ENCODE measurements around the gene CAPZB.

CAPZB gene

DNA sequence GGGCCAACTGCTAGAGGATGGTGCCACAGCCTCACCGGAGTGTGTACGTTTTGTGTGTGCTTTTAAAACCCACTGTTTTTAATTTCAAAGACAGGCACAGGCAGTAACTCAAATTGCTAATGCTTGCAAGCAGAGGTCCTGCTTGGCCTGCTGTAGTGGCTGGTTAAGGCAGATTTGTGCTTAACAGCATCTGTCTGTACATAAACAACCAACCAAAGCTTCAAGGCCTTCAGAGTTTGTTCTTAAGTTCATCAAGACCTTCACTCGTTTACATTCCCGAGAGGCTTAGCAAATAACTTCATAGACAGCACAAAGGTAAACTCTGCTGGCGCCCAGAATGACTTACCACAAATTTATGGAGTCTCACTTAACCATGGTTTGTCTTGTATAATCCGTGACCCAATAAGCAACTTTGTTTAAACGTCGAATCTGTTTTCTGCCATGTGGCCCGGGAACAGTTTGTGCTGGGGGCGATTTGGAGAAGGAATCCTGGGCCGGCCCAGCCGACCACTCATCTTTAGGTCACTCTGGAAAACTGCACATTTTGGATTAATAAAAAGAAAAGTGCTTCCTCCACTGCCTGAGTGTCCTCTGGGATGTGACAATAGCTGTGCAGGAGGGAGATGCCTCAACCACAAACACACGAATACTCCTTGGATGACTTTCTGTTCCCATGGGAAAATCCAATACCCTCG lies 58.1 kb downstream of the CAPZB start:
- no peaks in the 10 kb centered on the region for H3K9me3 ChIP-seq (ENCODE audit: control insufficient read depth in 2 of 2, low read length in 2 of 2)
- H3K9ac ChIP-seq (ENCODE audit: low read length in 2 of 2) = peak overlapping the region; percentile 47 to 66
- H3K27ac ChIP-seq (ENCODE audit: low read length) = peak overlapping the region; percentile 96
- peak overlapping the region in 1 of 2 donors; percentile 54 for H3K4me3 ChIP-seq (ENCODE audit: low read length in 2 of 2)
- no peaks in the 10 kb centered on the region for H3K36me3 ChIP-seq (ENCODE audit: control insufficient read depth in 2 of 2, insufficient read depth in 2 of 2, low read length in 2 of 2)
- H3K4me1 ChIP-seq (ENCODE audit: control insufficient read depth, insufficient read depth, low read length) = peaks cover 78% of the 10 kb centered on the region
- H3K27me3 ChIP-seq (ENCODE audit: control insufficient read depth in 1 of 2, insufficient read depth in 2 of 2, low read length in 2 of 2) = no peaks in the 10 kb centered on the region

- Histone ChIP-seq H3K36me3 (ENCODE audit: control insufficient read depth in 2 of 2, insufficient read depth in 2 of 2, low read length in 2 of 2) (no peaks in the 10 kb centered on the region), H3K9ac (ENCODE audit: low read length in 2 of 2) (peak overlapping the region; percentile 28 to 66), H3K4me3 (ENCODE audit: low read length in 2 of 2) (peak overlapping the region in 1 of 2 donors; percentile 54), H3K27ac (ENCODE audit: low read length) (peak overlapping the region; percentile 96), H3K27me3 (ENCODE audit: control insufficient read depth in 1 of 2, insufficient read depth in 2 of 2, low read length in 2 of 2) (no peaks in the 10 kb centered on the region), H3K9me3 (ENCODE audit: control insufficient read depth in 2 of 2, low read length in 2 of 2) (no peaks in the 10 kb centered on the region), H3K4me1 (ENCODE audit: control insufficient read depth, insufficient read depth, low read length) (peaks cover 75% of the 10 kb centered on the region)
Measured at GRCh38 chr1:19426294-19427086, 58.8 kb downstream of the CAPZB start.

GRCh38 chr1:19425646-19426239 lies 59.6 kb downstream of the CAPZB start:
- Histone ChIP-seq H3K9me3 (ENCODE audit: control insufficient read depth in 2 of 2, low read length in 2 of 2) (no peaks in the 10 kb centered on the region), H3K4me3 (ENCODE audit: low read length in 2 of 2) (peak overlapping the region in 1 of 2 donors; percentile 52), H3K27me3 (ENCODE audit: control insufficient read depth in 1 of 2, insufficient read depth in 2 of 2, low read length in 2 of 2) (no peaks in the 10 kb centered on the region), H3K27ac (ENCODE audit: low read length) (peak overlapping the region; percentile 96), H3K4me1 (ENCODE audit: control insufficient read depth, insufficient read depth, low read length) (peaks cover 78% of the 10 kb centered on the region), H3K36me3 (ENCODE audit: control insufficient read depth in 2 of 2, insufficient read depth in 2 of 2, low read length in 2 of 2) (no peaks in the 10 kb centered on the region), H3K9ac (ENCODE audit: low read length in 2 of 2) (peak overlapping the region; percentile 25 to 66)

DNA sequence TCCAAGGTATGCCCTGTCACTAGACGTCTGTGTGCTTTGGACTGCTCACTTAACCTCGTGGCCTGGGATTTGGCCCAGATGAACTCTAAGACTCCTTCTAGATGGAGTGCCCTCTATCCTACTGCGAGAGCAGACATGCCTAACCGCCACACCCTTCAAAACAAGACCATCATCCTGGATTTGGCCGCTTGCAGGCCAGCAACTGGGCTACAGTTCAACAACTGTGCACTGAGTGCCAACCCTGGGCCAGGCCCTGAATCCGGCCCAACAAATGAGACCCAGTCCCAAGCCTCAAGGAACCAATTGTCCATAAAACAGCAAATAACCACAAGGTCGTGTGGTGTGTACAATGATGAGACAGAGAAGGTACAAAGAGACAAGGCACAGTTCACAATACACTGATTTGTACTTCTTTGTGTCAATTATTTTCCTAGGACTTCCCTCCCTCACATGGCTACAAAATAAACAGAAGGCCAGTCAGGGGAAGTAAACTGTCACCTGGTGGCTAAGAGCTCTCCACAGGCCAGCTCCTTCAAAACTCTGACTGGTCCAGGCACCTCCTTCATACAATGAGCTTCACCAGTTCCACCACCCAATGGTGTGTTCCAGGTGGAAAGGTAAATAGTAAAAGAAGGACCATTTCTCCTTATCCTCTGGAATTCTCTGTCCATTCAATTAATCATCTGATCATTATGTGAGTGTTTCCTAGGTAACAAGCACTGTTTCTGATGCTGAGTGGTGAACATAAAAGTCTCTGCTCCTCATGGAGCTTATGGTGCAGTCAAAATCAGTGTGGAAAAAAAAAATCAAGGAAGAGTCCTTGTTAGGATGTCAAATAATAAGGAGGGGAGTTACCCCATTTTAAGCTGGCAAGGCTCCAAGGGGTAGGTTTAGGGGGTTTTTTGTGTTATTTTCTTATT lies 60.4 kb downstream of the CAPZB start:
- no peak overlapping the region for H3K9ac ChIP-seq (ENCODE audit: low read length in 2 of 2)
- H3K27ac ChIP-seq (ENCODE audit: low read length) = peak overlapping the region; percentile 96
- no peaks in the 10 kb centered on the region for H3K27me3 ChIP-seq (ENCODE audit: control insufficient read depth in 1 of 2, insufficient read depth in 2 of 2, low read length in 2 of 2)
- H3K4me3 ChIP-seq (ENCODE audit: low read length in 2 of 2) = peak overlapping the region in 1 of 2 donors; percentile 14
- no peaks in the 10 kb centered on the region for H3K36me3 ChIP-seq (ENCODE audit: control insufficient read depth in 2 of 2, insufficient read depth in 2 of 2, low read length in 2 of 2)
- no peaks in the 10 kb centered on the region for H3K9me3 ChIP-seq (ENCODE audit: control insufficient read depth in 2 of 2, low read length in 2 of 2)
- peaks cover 78% of the 10 kb centered on the region for H3K4me1 ChIP-seq (ENCODE audit: control insufficient read depth, insufficient read depth, low read length)

- Histone ChIP-seq H3K4me1 (ENCODE audit: control insufficient read depth, insufficient read depth, low read length) (peaks cover 80% of the 10 kb centered on the region), H3K9me3 (ENCODE audit: control insufficient read depth in 2 of 2, low read length in 2 of 2) (no peaks in the 10 kb centered on the region), H3K4me3 (ENCODE audit: low read length in 2 of 2) (no peak overlapping the region)
Measured at GRCh38 chr1:19423130-19423529, 62.2 kb downstream of the CAPZB start.

GRCh38 chr1:19421365-19421764 lies 64.0 kb downstream of the CAPZB start:
- Histone ChIP-seq H3K36me3 (ENCODE audit: control insufficient read depth in 2 of 2, insufficient read depth in 2 of 2, low read length in 2 of 2) (peaks cover 5 to 8% of the 10 kb centered on the region in 2 donors), H3K4me3 (ENCODE audit: low read length in 2 of 2) (no peak overlapping the region), H3K27ac (ENCODE audit: low read length) (no peak overlapping the region), H3K9me3 (ENCODE audit: control insufficient read depth in 2 of 2, low read length in 2 of 2) (no peaks in the 10 kb centered on the region), H3K4me1 (ENCODE audit: control insufficient read depth, insufficient read depth, low read length) (peaks cover 80% of the 10 kb centered on the region), H3K9ac (ENCODE audit: low read length in 2 of 2) (no peak overlapping the region), H3K27me3 (ENCODE audit: control insufficient read depth in 1 of 2, insufficient read depth in 2 of 2, low read length in 2 of 2) (no peaks in the 10 kb centered on the region)

More at GRCh38 chr1:19423130-19423529, 62.2 kb downstream of the CAPZB start:
- H3K36me3 ChIP-seq (ENCODE audit: control insufficient read depth in 2 of 2, insufficient read depth in 2 of 2, low read length in 2 of 2) = peaks cover 5 to 8% of the 10 kb centered on the region in 2 donors
- no peaks in the 10 kb centered on the region for H3K27me3 ChIP-seq (ENCODE audit: control insufficient read depth in 1 of 2, insufficient read depth in 2 of 2, low read length in 2 of 2)
- H3K9ac ChIP-seq (ENCODE audit: low read length in 2 of 2) = no peak overlapping the region
- peak overlapping the region; percentile 13 for H3K27ac ChIP-seq (ENCODE audit: low read length)

DNA sequence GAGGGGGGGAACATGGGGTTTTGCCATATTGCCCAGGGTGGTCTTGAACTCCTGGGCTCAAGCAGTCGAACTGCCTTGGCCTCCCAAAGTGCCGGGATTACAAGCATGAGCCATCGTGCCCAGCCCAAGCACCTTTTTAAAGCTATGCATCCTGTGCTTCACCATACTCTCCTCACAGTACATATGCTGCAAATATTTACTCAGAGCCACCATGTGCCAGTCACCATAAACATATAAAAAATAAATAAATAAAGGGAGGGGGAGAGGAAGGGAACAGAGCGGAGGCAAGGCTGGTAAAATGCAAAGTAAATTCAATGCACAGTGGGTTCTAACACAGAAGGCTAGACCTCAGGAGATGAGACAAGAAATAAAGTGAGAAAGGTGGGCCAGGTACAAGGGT lies 64.7 kb downstream of the CAPZB start:
- Histone ChIP-seq H3K27ac (ENCODE audit: low read length) (no peak overlapping the region), H3K4me3 (ENCODE audit: low read length in 2 of 2) (no peak overlapping the region), H3K4me1 (ENCODE audit: control insufficient read depth, insufficient read depth, low read length) (peaks cover 80% of the 10 kb centered on the region), H3K36me3 (ENCODE audit: control insufficient read depth in 2 of 2, insufficient read depth in 2 of 2, low read length in 2 of 2) (peaks cover 5 to 8% of the 10 kb centered on the region in 2 donors), H3K9me3 (ENCODE audit: control insufficient read depth in 2 of 2, low read length in 2 of 2) (no peaks in the 10 kb centered on the region), H3K27me3 (ENCODE audit: control insufficient read depth in 1 of 2, insufficient read depth in 2 of 2, low read length in 2 of 2) (no peaks in the 10 kb centered on the region), H3K9ac (ENCODE audit: low read length in 2 of 2) (no peak overlapping the region)

DNA sequence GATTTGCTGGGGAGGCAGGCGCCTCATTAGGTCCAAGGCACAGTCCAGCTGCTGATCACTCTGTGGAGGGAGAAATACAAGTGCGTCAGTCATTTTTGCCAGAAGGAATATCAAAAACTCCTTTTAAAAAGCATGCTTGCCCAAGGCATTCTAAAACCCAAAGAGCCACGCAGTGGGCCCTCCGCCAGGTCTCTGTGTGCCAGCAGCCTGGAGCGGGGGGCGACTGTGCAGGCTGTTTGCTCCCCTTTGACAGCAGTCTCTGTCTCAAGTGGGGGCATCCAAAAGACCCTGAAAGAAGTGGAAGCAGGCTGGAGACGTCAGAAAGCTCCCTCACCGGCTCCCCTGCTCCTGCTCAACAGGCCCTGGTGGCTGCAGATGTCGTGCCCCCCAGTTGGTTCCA lies 65.6 kb downstream of the CAPZB start:
- Histone ChIP-seq H3K27ac (ENCODE audit: low read length) (no peak overlapping the region), H3K9me3 (ENCODE audit: control insufficient read depth in 2 of 2, low read length in 2 of 2) (no peaks in the 10 kb centered on the region), H3K4me1 (ENCODE audit: control insufficient read depth, insufficient read depth, low read length) (peaks cover 80% of the 10 kb centered on the region), H3K36me3 (ENCODE audit: control insufficient read depth in 2 of 2, insufficient read depth in 2 of 2, low read length in 2 of 2) (peaks cover 5 to 8% of the 10 kb centered on the region in 2 donors), H3K4me3 (ENCODE audit: low read length in 2 of 2) (no peak overlapping the region), H3K9ac (ENCODE audit: low read length in 2 of 2) (no peak overlapping the region), H3K27me3 (ENCODE audit: control insufficient read depth in 1 of 2, insufficient read depth in 2 of 2, low read length in 2 of 2) (no peaks in the 10 kb centered on the region)

GRCh38 chr1:19418503-19418971 lies 66.8 kb downstream of the CAPZB start:
- Histone ChIP-seq H3K9ac (ENCODE audit: low read length in 2 of 2) (no peak overlapping the region), H3K27ac (ENCODE audit: low read length) (peak overlapping the region; percentile 53), H3K4me3 (ENCODE audit: low read length in 2 of 2) (no peak overlapping the region), H3K36me3 (ENCODE audit: control insufficient read depth in 2 of 2, insufficient read depth in 2 of 2, low read length in 2 of 2) (peaks cover 5 to 8% of the 10 kb centered on the region in 2 donors), H3K4me1 (ENCODE audit: control insufficient read depth, insufficient read depth, low read length) (peaks cover 80% of the 10 kb centered on the region), H3K27me3 (ENCODE audit: control insufficient read depth in 1 of 2, insufficient read depth in 2 of 2, low read length in 2 of 2) (no peaks in the 10 kb centered on the region), H3K9me3 (ENCODE audit: control insufficient read depth in 2 of 2, low read length in 2 of 2) (no peaks in the 10 kb centered on the region)

GRCh38 chr1:19416921-19417470 lies 68.3 kb downstream of the CAPZB start:
- H3K27me3 ChIP-seq (ENCODE audit: control insufficient read depth in 1 of 2, insufficient read depth in 2 of 2, low read length in 2 of 2) = no peaks in the 10 kb centered on the region
- no peak overlapping the region for H3K4me3 ChIP-seq (ENCODE audit: low read length in 2 of 2)
- no peak overlapping the region for H3K9ac ChIP-seq (ENCODE audit: low read length in 2 of 2)
- no peaks in the 10 kb centered on the region for H3K9me3 ChIP-seq (ENCODE audit: control insufficient read depth in 2 of 2, low read length in 2 of 2)
- peaks cover 88% of the 10 kb centered on the region for H3K4me1 ChIP-seq (ENCODE audit: control insufficient read depth, insufficient read depth, low read length)
- H3K27ac ChIP-seq (ENCODE audit: low read length) = peak overlapping the region; percentile 37
- H3K36me3 ChIP-seq (ENCODE audit: control insufficient read depth in 2 of 2, insufficient read depth in 2 of 2, low read length in 2 of 2) = peaks cover 5 to 8% of the 10 kb centered on the region in 2 donors
